HG03575 (cell line): ENCODE measurements around the gene NTSR1.

Experiments used
- ATAC-seq: cut with Tn5 transposase; IDR thresholded peaks from one replicate; pipeline ENCODE4 v1.9.1; 2021; ENCODE audit not compliant: unreplicated experiment, insufficient number of reproducible peaks, low FRiP score; ENCODE audit errors: extremely low read depth

The NTSR1 gene

GRCh38 chr20:62804021-62804626 is 95.5 kb downstream of the NTSR1 start:
- ATAC-seq: no peak

- ATAC-seq: no peak
Observed at GRCh38 chr20:62804627-62805154, 96.1 kb downstream of the NTSR1 start, which contains the start of gene OGFR. Gene OGFR, plus strand, starts transcription at chr20:62804835. Its CDS starts 25 bp downstream, at chr20:62804860.

- ATAC-seq: no peak
Observed at GRCh38 chr20:62805155-62805710, 96.6 kb downstream of the NTSR1 start.

- no peak for ATAC-seq
Observed at GRCh38 chr20:62805711-62806382, 97.2 kb downstream of the NTSR1 start.

- no peak for ATAC-seq
Observed at GRCh38 chr20:62806383-62807050, 97.9 kb downstream of the NTSR1 start.

GRCh38 chr20:62807444-62808210 is 99.0 kb downstream of the NTSR1 start:
- no peak for ATAC-seq

GRCh38 chr20:62808211-62808865 is 99.7 kb downstream of the NTSR1 start:
- no peak for ATAC-seq

- no peak for ATAC-seq
Observed at GRCh38 chr20:62809530-62810428, 101.1 kb downstream of the NTSR1 start.

- no peak for ATAC-seq
Observed at GRCh38 chr20:62811320-62811719, 102.7 kb downstream of the NTSR1 start.

GRCh38 chr20:62811720-62812119 is 103.1 kb downstream of the NTSR1 start:
- no peak for ATAC-seq
